GM18868 (cell line): Measurements from ENCODE around the gene PPM1G.
A peak's percentile ranks its signal among the peaks of the same experiment; 100 is the strongest.
"Not testable (repeated sequence)": the region's sequence is repeated elsewhere in the genome, so short reads cannot be mapped to it uniquely, and the experiment has no call there.

Source experiments
- ATAC-seq: cut with Tn5 transposase; IDR thresholded peaks from one replicate; pipeline ENCODE4 v1.9.1; 2021; ENCODE audit warnings: mild to moderate bottlenecking, moderate library complexity; ENCODE audit not compliant: unreplicated experiment

Gene PPM1G, protein sequence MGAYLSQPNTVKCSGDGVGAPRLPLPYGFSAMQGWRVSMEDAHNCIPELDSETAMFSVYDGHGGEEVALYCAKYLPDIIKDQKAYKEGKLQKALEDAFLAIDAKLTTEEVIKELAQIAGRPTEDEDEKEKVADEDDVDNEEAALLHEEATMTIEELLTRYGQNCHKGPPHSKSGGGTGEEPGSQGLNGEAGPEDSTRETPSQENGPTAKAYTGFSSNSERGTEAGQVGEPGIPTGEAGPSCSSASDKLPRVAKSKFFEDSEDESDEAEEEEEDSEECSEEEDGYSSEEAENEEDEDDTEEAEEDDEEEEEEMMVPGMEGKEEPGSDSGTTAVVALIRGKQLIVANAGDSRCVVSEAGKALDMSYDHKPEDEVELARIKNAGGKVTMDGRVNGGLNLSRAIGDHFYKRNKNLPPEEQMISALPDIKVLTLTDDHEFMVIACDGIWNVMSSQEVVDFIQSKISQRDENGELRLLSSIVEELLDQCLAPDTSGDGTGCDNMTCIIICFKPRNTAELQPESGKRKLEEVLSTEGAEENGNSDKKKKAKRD

DNA sequence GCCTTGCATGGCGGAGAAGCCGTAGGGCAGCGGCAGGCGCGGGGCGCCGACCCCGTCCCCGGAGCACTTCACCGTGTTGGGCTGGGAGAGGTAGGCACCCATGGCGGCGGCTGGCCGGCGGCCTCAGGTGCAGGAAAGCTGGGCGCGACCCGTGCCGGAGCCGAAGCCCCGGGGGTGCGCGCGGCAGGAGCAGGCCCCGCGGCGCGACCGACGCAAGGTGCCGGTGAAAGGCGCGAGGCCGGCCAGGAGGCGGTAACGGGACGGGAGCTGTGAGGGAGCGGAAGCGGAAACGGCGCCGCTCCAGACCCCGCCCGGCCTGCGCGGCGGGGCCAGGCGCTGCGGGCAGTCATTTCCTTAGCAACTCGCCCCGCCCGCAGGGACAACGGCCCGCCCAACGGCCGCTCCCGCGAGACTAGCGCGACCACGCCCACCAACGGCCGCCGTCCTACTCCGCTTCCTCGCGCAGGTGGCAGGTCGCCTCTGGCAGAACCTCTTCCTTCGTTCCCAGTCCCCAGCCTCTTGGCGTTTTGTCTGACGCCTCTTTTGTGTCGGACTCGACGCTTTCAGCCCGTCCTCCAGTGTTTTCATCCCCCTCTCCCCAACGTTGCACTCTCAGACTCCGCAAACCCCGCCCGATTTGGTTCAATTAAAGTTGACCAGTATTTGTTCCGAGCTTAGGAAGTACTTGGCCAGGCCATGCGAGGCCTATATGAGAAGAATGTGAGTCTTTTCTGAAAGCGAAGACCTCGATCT is at the start of gene PPM1G:
TSS of gene PPM1G (minus strand) at position 271 of the 753 bp plus-strand sequence. CDS start at position 102, 169 bp downstream.
- peak; percentile 96 for ATAC-seq

DNA sequence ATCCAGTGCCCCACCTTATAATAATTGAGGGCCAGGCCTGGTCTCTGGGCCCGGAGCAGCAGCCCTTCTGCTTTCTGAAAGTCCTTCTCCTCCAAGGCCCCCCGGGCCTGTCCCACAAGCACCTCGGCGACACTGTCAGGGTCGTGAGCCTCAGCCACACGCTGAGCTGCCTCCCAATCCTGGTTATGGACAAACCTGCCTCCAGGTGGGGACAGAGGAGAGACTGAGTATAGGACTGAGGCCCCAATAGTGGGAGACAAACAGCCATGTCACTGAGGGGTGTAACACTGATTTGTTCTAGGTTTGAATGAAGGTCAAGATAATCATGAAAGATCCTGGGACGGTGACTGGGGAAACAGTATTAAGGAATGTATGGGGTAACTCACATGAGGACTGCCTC is 44.6 kb upstream of the PPM1G start:
- ATAC-seq, result no peak

DNA sequence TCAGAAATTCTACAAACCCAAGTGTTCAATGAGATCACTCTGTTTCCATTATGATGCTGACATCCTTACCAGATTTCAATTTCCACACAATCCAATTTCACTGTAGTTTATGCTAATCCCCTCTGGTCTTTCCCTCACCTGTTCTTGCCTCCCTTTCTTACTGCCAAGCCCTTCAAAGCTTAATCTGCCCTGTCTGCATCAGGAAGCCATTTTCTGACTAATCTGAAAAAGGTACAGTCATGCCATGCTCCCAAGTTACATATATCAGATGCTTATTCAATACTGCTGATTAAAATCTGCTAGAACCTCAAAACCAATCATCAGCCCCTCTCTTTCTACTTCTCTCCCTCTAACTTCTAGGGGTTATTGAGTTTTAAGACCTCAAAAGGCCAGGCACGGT is 41.7 kb upstream of the PPM1G start:
- ATAC-seq, result no peak

DNA sequence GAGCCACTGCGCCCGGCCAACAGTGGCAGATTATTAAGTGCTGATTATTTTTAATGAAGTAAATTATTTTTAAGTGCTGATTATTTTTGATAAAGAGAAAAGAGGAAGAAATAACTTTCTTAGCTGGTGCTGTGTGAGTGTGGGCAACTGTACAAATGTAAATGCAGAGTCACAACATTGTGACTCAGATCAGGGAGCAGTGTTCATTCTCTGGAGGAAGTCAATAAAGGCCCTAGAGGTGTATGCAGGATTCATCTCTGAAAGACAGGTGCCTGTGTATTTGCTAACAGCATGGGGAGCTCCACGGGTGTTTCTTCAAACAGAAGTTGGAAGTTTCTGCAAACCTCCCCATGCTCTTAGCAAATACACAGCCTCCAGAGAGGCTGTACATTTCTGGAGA is 39.0 kb upstream of the PPM1G start:
- ATAC-seq, result no peak

DNA sequence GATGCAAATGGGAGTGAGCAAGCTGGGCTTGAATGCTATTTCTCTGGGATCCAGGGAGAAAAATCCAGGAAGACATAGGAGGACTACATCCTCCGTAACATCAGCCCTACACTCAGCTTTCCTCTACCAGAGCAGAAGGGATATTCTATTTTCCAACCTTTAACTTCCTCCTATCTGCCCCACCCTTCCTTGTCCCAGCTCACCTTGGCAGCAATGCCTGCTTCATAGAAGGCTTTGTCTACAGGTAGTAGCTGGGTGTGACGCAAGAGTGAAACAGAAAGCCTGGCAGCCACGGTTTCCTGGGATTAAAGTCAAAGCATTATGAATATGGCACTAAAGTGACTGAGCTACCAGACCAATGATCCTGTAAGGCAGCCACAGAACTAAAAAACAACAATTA is 36.7 kb upstream of the PPM1G start:
- no peak for ATAC-seq

DNA sequence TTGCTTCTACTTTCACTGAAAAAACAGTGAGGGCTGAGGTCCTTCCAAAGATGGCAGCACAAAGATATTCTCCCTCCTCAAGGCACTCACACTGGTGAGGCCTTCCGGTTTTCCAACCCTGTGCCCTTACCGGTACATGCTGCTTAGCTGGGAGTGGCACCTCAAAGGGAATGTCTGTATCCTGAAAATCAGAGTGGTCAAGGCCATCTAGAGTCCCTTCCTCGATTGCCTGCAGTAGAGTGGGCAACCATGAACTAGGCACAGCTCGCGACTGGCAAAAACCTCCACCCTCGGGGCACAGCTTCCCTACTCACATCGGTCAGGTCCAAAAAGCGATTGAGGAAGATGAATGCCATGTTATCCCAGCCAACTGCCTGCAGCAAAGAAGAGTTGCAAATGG is 36.2 kb upstream of the PPM1G start:
- no peak for ATAC-seq

DNA sequence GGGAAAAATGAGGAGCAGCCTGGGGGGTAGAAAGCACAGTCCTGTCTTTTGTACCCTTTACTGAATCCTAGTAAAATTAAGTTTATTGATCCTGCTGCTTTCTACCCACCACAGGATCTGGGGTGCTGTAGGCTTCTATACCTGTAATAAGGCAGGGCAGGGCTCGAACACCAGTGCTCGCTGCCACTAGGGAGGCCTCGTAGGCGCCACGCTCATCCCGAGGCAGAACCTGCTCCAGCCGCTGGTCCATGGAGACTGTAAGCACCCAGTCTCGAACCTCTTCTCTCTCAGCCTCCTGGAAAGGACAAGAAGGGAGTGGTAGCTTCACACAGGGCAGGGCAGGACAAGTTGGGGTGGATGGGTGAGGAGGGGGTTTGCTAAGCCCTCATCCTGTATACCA is 35.8 kb upstream of the PPM1G start:
- ATAC-seq, result no peak

DNA sequence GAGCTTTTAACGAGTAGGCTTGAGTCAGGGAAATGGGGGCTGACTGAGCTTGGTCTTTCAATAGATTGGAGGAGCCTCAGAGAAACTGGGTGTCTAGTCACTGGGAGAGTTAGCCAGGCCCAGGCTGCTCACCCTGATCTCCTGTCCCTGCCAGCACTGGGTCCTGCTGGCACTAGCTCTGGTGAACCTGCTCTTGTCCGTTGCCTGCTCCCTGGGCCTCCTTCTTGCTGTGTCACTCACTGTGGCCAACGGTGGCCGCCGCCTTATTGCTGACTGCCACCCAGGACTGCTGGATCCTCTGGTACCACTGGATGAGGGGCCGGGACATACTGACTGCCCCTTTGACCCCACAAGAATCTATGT is 33.5 kb upstream of the PPM1G start:
- ATAC-seq, result no peak

DNA sequence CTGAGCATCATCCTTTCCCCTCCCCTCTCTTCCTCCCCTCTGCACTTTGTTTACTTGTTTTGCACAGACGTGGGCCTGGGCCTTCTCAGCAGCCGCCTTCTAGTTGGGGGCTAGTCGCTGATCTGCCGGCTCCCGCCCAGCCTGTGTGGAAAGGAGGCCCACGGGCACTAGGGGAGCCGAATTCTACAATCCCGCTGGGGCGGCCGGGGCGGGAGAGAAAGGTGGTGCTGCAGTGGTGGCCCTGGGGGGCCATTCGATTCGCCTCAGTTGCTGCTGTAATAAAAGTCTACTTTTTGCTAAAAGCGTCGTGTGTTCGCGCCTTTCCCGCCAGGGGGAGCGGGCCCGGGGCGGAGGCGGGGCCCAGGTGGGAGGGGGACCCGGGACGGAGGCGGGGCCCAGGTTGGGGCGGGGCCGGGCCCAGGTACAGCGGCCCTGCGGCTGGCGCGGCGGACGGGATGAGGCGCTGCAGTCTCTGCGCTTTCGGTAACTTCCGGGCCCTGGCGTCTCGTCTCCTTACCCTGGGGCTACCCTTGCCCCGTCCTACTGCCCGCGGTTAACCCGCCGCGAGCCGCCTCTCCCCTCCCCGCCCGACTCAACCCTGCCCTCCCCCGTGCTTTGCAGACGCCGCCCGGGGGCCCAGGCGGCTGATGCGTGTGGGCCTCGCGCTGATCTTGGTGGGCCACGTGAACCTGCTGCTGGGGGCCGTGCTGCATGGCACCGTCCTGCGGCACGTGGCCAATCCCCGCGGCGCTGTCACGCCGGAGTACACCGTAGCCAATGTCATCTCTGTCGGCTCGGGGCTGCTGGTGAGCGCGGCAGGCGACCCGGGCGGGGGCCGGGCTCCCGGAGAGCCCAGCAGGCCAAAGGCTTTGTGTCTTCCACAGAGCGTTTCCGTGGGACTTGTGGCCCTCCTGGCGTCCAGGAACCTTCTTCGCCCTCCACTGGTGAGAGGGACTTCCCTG is 32.8 kb upstream of the PPM1G start, which contains the start of gene KRTCAP3:
TSS of gene KRTCAP3 (plus strand) at position 424 of the 962 bp plus-strand sequence. CDS start at position 456, 32 bp downstream.
- no peak for ATAC-seq

DNA sequence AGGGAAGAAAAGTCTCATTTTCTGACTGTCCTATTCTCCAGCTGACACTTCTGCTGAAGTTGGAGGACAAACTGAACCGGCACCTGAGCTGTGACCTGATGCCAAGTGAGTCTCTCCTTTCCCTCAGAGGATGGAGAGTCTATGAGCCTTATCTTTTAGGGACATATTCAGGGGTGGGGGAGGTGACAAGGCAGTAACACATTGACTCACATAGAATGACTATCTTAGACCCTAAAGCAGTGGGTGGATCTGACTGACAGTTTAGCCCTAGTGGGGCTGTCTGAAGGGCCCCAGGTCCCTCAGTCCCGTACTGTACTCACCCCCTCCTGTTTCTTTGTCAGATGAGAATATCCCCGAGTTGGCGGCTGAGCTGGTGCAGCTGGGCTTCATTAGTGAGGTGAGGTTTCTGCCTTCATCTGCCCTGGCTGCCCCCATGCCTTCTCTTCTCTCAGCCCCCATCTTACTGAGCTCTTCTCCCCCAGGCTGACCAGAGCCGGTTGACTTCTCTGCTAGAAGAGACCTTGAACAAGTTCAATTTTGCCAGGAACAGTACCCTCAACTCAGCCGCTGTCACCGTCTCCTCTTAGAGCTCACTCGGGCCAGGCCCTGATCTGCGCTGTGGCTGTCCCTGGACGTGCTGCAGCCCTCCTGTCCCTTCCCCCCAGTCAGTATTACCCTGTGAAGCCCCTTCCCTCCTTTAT is 32.0 kb upstream of the PPM1G start:
- no peak for ATAC-seq

DNA sequence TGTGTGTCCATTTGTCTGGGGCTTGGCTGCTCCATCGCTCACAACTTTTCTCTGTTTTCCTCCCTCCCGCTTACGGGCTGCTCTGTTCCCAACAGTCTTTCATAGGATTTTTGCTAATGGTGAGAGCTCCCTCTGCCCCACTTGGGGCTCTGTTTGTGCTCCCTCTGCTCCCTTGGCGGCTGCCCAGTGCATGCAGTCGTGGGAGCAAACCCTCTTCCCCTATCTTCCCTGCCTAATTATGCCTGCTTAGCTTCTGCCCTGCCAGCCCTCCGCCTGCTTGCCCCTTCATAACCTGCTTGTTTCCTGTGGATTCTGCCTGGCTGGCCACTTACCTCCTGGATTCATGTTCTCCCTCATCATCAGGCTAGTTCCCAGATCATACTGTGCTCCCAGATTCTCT is 26.2 kb upstream of the PPM1G start:
- no peak for ATAC-seq

DNA sequence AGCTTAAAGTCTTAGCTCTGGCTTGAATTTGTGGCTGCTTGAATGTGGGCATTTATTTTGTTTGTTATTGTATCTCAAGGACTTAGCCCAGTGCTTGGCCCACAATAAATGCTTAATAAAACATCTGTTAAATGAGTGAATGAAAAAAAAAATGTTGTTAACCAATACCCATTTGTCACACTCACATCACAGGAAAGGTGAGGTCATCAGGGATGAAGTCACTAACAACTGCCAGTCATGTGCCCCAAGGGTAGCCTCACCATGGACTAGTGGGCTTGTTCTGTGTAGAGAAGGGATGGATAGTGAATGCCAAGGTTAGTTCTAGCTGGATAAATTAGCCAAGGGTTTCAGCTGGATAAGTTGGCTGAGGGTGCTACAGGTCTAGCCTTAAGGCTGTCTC is 22.0 kb upstream of the PPM1G start:
- no peak for ATAC-seq

DNA sequence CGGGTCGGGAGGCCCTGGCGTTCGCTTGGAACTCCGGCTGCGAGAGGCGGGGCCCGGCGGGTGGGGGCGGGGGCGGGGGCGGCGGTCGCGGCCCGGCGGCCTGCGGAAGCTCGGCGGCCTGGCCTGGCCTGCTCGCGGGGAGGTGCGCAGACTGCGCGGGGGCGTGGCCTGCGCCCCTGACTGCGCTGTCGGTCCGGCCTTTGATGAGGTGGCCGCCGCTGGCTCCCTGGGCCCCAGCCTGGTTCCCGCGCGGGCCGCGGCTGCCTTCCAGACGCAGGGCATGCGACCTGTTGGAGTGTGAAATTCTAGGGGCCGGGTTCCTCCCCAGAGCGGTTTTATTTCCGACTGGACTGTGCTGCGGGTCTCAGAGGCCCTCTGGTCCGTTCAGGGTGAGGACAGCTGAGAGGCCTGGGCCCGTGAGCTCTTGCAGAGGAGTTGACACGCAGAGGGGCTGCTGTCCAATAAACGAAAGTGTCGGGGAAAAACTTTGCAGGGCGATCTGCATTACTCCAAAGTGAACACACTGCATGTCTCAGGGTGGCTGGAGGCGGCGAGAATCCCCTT is 19.7 kb upstream of the PPM1G start:
- peak; percentile 68 for ATAC-seq

DNA sequence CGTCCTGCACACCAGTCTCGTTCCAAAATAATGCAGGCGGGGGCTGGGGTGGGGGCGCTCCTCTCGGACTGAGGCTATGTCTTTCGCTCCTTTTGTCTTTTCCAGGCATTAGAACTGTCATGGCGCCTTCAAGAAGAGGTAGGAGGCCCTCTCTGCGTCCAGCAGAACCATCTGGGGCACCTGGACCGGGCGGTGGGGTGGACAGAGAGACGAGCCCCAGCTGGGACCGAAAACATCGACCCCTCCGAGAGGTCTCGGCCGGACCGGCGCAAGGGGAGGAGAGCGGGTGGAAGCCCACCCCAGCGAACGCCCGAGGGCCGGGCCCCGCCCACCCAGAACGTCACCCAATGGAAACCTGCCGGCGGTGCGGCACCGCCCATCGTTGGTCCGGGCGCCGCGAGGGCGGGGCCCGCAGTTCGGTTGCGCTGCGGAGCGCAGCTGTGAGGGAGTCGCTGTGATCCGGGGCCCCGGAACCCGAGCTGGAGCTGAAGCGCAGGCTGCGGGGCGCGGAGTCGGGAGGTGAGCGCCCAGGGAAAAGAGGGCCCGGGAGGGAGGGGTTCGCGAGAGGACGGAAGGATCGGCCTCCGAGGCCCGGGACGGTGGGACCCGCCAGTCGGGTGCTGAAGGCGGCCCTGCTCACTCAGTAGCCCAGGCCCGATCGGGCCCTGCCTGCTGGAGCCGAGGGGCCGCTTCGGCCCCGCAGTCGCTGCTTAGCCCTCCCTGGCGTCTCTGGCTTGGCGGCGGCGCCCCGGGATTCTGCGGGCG is 19.0 kb upstream of the PPM1G start, which contains the start of gene NRBP1:
TSS of gene NRBP1 (plus strand) at position 419 of the 765 bp plus-strand sequence. CDS start 4,643 bp downstream, outside the sequence.
- ATAC-seq, result peak; percentile 86

DNA sequence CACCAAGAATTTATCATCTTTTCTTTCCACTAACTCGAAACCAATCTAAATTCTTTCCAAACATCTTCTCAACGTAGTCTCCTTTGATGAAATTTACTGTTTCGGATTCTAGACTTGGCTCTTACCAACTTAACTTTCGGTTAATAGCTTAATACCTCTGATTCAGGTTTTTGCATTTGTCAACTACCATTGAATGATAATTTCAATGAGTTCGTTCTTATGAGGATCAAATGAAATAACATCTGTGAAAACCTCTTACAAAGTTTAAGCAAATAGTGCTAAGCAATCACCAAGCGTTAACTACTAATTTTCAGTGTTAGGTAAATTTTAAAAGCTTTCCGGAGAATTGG is 18.4 kb upstream of the PPM1G start:
- no peak for ATAC-seq

DNA sequence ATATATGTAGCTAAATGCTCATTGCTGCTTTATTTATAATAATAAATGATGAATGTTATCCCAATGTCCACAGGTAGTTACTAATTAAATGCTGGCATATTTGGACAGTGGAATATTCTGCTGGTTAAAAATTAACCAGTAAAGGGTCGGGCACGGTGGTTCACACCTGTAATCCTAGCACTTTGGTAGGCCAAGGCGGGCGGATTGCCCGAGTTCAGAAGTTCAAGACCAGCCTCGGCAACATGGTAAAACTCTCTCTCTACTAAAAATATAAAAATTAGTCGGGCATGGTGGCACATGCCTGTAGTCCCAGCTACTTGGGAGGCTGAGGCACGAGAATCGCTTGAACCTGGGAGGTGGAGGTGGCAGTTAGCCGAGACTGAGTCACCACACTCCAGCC is 15.6 kb upstream of the PPM1G start:
- not testable (repeated sequence) for ATAC-seq

DNA sequence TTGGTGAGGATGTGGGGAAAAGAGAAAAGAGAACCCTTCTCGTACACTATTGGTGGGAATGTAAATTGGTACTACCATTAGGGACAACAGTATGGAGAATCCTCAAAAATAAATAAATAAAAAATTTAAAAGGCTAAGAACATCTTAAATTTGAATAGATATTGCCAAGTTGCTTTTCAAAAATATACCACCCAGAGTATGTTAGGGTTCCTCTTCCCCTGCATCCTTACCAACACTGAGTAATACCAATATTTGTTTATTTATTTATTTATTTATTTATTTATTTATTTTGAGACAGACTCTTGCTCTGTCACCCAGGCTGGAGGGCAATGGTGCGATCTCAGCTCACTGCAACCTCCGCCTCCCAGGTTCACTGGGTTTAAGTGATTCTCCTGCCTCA is 13.6 kb upstream of the PPM1G start:
- ATAC-seq, result no peak

DNA sequence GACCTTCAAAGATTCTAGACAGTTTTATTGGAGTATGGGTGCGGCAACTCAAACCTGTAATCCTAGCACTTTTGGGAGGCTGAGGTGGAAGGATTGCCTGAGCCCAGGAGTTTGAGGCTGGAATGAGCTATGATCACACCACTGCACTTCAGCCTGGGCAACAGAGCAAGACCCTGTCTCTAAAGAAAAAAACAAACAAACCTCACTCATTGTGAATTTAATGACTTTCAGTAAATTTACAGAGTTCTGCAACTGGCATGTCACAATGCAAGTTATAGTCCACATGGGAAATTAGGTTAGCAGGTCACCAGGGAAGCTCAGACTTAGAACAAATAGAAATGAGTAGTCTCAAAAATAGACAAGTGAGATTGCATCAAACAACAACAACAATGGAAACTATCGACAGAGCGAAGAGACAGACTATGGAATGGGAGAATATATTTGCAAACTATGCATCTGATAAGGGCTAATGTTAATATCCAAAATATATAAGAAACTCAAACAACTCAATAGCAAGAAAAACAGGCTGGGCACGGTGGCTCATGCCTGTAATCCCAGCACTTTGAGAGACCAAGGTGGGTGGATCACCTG is 12.4 kb upstream of the PPM1G start:
- no peak for ATAC-seq

DNA sequence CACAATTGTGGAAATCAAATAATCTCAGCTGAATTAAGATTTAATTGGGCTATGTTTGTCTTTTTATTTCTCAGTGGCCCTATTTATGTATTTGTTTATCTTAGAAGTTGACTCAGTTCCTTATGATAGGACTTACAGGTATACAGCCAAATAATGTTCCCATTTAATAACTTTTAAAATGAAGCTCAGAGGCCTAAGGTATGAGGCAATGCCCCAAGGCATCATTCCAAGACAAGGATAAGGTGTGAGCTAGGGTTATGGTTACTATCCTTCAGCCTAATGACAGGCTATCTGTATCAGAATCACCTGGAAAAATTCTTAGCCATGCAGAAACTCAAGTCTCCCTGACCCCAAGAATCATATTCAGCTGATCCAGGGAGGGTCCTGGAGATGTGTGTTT is 11.6 kb upstream of the PPM1G start:
- no peak for ATAC-seq
